Activated CD8-positive, alpha-beta T cell treated with anti-CD3 and anti-CD28 coated beads, Interleukin-2, amount 10 ng/mL, durations not matched to agents 7 days and 5 days (primary cell): ENCODE measurements around the gene DOK7. TPM values are rescaled to one million over a fixed set of nuclear protein-coding genes. Genes with fewer than 3 reads are reported as not detected.
"Not testable (repeated sequence)": the region's sequence is repeated elsewhere in the genome, so short reads cannot be mapped to it uniquely, and the experiment has no call there.

Experiments
- ATAC-seq: fragments of 150-1000 bp; cut with Tn5 transposase; one replicate; pipeline ENCODE4 v1.10.0; 2021; ENCODE audit warnings: moderate library complexity
- CTCF ChIA-PET: fragments of 350-600 bp; sonication (Branson Sonifier 250); formaldehyde crosslinking; loops from one replicate; lab custom pipeline; 2021; ENCODE audit warnings: antibody characterized with exemption; lab: Charles Lee
- POLR2A ChIA-PET: fragments of 350-600 bp; sonication (Branson Sonifier 250); formaldehyde crosslinking; loops from one replicate; lab custom pipeline; 2021; ENCODE audit warnings: antibody characterized with exemption; lab: Charles Lee
- DNase-seq: peaks from one replicate; pipeline ENCODE4 v3.0.0-alpha.2; 2020
- H3K27ac Mint-ChIP-seq: one replicate; pipeline ENCODE4 v1.8.0; 2021; ENCODE audit warnings: mild to moderate bottlenecking, mixed read lengths
- H3K27me3 Mint-ChIP-seq: one replicate; pipeline ENCODE4 v1.8.0; 2021; ENCODE audit warnings: low read depth, mixed read lengths
- H3K36me3 Mint-ChIP-seq: one replicate; pipeline ENCODE4 v1.8.0; 2021; ENCODE audit warnings: low read depth, mixed read lengths
- H3K4me1 Mint-ChIP-seq: one replicate; pipeline ENCODE4 v1.8.0; 2021; ENCODE audit warnings: low read depth, mixed read lengths
- H3K4me3 Mint-ChIP-seq: one replicate; pipeline ENCODE4 v1.8.0; 2021; ENCODE audit warnings: mild to moderate bottlenecking, mixed read lengths
- H3K9me3 Mint-ChIP-seq: one replicate; pipeline ENCODE4 v1.8.0; 2022; ENCODE audit warnings: mixed read lengths; ENCODE audit not compliant: insufficient read depth
- total RNA-seq, 2 experiments: library from RNA; stranded (reverse); gene quantifications; one replicate each; pipeline ENCODE4 v1.2.3, GENCODE V29; 2021

DOK7 gene
- total RNA-seq, 2 experiments from 2014 or later: not detected

DNA sequence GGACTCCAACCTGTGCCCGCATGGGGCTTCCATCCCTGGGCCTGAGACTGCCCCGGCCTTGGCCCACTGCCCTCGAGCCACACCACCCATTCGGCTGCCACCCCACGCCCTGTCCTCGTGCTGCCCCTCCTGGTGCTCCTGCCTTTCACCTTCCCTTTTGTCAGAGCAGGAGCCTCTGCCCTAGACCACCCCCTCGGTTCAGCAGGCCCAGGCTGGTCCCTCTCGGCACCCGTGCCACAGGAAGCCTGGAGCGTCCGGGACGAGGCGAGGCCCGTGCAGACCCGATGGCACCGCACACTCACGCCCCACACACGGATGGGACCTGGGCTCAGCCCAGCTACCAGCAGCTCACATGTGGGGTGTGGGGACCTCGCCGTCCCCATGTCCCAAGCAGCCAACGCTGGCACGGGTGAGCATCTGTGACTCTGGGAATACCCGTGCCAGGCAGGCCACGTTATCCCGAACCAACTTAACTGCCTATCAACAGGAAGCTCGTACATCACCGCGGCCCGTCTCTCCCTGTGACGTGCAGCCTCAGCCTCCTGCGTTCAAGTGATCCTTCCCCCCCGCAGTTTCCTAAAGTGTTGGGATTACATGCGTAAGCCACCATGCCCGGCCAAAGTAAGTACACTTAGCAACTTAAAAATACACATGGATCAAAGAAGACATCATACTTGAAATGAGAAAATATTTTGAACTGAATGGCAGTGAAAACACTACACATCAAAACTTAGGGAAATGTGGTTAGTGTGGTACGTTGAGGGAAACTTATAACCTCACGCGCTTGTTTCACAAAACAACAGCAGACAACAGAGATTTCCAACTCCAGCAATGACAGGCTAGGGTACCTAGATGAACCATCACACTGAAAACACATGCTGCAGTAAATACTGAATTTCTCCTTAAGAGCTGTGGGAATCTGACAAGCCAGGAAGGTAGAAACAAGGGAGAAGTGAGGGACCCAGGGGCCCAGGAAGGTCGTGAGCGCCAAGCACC, 40.1 kb downstream of the DOK7 start:
- H3K4me1 Mint-ChIP-seq: peaks cover 8% of the 10 kb centered on the region
- H3K27me3 Mint-ChIP-seq: no peaks in the 10 kb centered on the region
- H3K4me3 Mint-ChIP-seq: no peak overlapping the region
- peaks cover 12% of the 10 kb centered on the region for H3K36me3 Mint-ChIP-seq
- CTCF ChIA-PET: no interaction called here
- H3K27ac Mint-ChIP-seq: peak overlapping the region; percentile 22
- ATAC-seq (no peak), DNase-seq (no peak)
- POLR2A ChIA-PET: no interaction called here
- no peaks in the 10 kb centered on the region for H3K9me3 Mint-ChIP-seq

DNA sequence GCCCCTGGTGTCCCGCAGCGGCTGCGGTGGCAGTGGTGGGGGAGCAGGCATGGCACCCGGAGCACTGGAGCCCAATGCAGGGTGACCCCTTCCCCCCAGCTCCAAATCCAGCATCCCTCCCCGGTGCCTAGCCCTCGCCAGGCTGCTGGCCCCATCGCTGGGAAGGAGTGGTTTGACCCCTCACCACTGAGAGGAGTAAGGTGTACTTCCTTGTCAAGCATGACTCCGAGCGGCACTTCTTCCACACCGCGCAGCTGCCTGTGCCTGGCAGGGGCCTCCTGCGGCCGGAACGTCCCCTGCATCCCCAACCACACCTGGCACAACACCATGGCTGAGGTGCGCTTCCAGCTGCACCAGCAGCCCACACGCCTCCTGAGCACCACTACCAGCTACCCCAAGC, 42.1 kb downstream of the DOK7 start:
- ChIA-PET POLR2A (no interaction called here), CTCF (no interaction called here)
- no peak overlapping the region for H3K4me3 Mint-ChIP-seq
- H3K4me1 Mint-ChIP-seq: peaks cover 8% of the 10 kb centered on the region
- no peak for ATAC-seq
- H3K27me3 Mint-ChIP-seq: no peaks in the 10 kb centered on the region
- H3K36me3 Mint-ChIP-seq: peaks cover 23% of the 10 kb centered on the region
- DNase-seq: no peak
- H3K27ac Mint-ChIP-seq: no peak overlapping the region
- H3K9me3 Mint-ChIP-seq: no peaks in the 10 kb centered on the region

DNA sequence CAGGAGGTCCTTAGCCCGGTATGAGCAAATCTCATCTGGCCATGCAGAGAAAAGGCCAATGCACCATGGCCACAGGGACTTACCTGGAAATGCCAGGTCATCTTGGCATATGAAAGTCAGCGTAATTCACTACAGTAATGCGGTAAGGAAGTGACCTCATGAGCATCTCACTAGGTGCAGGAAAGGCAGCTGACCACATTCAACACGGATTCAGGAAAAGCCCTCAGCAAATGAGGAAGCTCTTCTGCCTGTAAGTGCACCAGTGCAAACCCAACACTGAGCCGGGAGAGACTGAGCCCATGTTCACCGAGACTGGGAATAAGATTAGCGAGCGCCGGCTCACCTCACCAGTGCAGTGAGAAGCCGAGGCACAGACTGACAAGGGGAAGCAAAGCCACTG, 45.4 kb downstream of the DOK7 start:
- H3K4me1 Mint-ChIP-seq: peaks cover 2% of the 10 kb centered on the region
- H3K27me3 Mint-ChIP-seq: no peaks in the 10 kb centered on the region
- POLR2A ChIA-PET: no interaction called here
- ATAC-seq (no peak), DNase-seq (no peak)
- no peak overlapping the region for H3K4me3 Mint-ChIP-seq
- H3K27ac Mint-ChIP-seq: no peak overlapping the region
- H3K9me3 Mint-ChIP-seq: no peaks in the 10 kb centered on the region
- CTCF ChIA-PET: no interaction called here
- H3K36me3 Mint-ChIP-seq: peaks cover 47% of the 10 kb centered on the region

DNA sequence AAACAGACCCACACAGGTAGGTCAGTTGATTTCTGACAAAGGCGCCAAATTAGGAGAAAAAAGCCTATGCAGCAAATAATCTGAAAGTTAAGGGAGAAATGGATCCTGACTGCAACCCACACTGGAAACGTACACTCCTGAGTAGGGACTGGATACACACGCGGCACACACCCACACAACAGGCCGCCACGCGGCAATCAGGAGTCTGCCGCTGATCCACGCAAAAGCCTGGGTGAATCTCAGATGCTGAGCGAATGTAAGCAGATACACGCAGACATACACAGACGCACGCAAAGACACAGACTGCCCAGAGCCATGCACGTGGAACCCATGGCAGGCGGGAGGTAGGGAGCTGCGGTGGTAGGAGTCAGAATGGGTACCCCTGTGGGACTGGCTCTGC, 47.4 kb downstream of the DOK7 start:
- no peak for DNase-seq
- POLR2A ChIA-PET: no interaction called here

DNA sequence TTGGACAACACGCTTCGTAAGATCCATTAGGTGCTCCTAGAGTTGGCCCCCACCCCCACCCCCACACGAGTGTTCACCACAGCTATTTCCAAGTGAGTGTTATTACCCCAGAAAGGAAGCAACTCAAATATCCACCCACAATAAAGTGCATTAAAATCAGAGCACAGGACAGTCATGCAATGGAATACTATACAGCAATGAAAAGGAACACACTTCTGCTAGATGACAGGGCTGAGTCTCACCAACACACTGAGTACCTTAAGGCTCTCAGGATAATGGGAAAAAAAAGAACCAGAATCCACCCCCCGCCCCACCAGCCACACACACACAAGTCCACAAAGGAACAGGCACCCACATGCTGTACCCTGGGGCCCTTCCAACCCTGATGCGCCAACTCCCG, 48.1 kb downstream of the DOK7 start:
- no peak overlapping the region for H3K27ac Mint-ChIP-seq
- H3K4me1 Mint-ChIP-seq: no peaks in the 10 kb centered on the region
- H3K4me3 Mint-ChIP-seq: no peak overlapping the region
- ATAC-seq (no peak), DNase-seq (no peak)
- no peaks in the 10 kb centered on the region for H3K27me3 Mint-ChIP-seq
- no peaks in the 10 kb centered on the region for H3K9me3 Mint-ChIP-seq
- ChIA-PET CTCF (no interaction called here), POLR2A (no interaction called here)
- peaks cover 60% of the 10 kb centered on the region for H3K36me3 Mint-ChIP-seq

More for the DNA sequence above, 47.4 kb downstream of the DOK7 start:
- no peak overlapping the region for H3K4me3 Mint-ChIP-seq
- peaks cover 56% of the 10 kb centered on the region for H3K36me3 Mint-ChIP-seq
- H3K27ac Mint-ChIP-seq: no peak overlapping the region
- no peaks in the 10 kb centered on the region for H3K27me3 Mint-ChIP-seq
- ATAC-seq: no peak
- H3K9me3 Mint-ChIP-seq: no peaks in the 10 kb centered on the region
- no peaks in the 10 kb centered on the region for H3K4me1 Mint-ChIP-seq
- CTCF ChIA-PET: no interaction called here

DNA sequence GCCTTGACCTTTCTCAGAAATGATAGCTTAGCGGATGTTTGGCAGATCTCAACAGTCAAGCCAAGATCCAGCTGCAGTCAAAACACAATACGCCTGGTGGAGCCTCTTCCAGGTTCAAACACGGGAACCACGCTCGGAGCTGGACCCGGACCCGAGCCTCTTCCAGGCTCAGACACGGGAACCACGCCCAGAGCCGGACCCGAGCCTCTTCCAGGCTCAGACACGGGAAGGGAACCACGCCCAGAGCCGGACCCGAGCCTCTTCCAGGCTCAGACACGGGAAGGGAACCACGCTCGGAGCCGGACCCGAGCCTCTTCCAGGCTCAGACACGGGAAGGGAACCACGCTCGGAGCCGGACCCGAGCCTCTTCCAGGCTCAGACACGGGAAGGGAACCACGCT, 48.5 kb downstream of the DOK7 start:
- H3K4me3 Mint-ChIP-seq, H3K9me3 Mint-ChIP-seq, H3K27ac Mint-ChIP-seq, CTCF ChIA-PET, POLR2A ChIA-PET, H3K4me1 Mint-ChIP-seq, DNase-seq, H3K27me3 Mint-ChIP-seq, ATAC-seq: not testable (repeated sequence)
- H3K36me3 Mint-ChIP-seq: peaks cover 63% of the 10 kb centered on the region

DNA sequence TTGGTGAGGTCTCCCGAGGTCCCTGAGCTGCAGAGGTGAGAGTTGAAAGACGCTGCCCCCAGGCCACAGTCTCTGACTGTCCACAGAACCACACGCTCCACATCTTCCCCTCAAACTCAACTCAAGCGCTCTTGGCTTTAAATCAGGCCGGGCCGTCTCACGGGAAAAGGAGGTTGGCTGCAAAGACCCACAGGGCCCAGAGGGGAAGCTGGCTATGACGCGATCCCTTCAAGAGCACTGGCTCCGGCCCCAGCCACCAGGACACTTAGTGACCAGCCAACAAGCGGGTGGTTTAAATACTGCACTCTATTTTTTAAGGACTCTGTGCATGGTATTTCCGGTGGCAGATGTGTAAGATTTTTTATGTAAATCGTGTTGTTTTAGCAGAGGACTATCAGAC, 49.2 kb downstream of the DOK7 start:
- Mint-ChIP-seq H3K27ac (no peak overlapping the region), H3K4me1 (no peaks in the 10 kb centered on the region), H3K27me3 (no peaks in the 10 kb centered on the region), H3K36me3 (peaks cover 66% of the 10 kb centered on the region), H3K4me3 (no peak overlapping the region), H3K9me3 (no peaks in the 10 kb centered on the region)
- ATAC-seq (no peak), DNase-seq (no peak)
- ChIA-PET POLR2A (no interaction called here), CTCF (no interaction called here)

DNA sequence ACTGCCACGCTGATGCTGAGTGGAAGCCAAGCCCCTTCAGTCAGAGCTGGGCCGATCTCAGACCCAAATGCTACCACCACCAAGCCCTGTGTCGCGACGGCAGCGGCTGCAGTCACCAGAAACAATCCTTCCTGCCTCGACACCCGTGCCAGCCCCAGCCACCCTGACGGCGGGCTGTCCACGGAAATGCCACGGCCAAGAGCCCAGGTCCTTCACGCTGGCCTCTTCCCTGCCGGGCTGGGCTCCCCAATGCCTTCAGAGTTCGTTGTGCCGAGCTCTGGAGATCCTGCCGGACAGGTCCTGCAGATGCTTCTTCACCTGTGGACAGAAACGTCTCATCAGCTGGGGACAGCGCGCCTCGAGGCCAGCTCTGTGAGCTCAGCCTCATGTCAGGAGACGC, 49.6 kb downstream of the DOK7 start:
- POLR2A ChIA-PET: no interaction called here
- Mint-ChIP-seq H3K36me3 (peaks cover 64% of the 10 kb centered on the region), H3K9me3 (no peaks in the 10 kb centered on the region), H3K27ac (no peak overlapping the region), H3K4me1 (no peaks in the 10 kb centered on the region), H3K27me3 (no peaks in the 10 kb centered on the region), H3K4me3 (no peak overlapping the region)
- no peak for DNase-seq
- no peak for ATAC-seq
- CTCF ChIA-PET: no interaction called here

DNA sequence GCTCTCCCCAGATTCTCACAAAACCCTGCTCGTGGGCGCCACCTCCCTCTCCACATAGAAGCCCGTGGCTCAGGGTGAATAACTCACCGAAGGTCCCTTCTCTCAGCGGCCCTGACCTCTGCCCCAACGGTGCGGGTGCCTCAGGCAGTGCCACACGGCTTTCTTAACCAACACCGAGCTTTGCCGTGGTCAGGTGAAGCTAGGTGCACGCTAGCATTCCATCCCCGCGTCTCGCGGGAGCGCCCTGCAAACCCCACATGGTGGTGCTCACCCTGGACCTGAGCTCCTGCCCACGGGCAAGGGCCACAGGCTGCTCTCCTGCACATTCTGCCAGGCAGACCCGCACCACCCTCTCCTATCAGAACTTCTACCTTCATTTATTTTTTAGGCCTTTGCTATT, 50.7 kb downstream of the DOK7 start:
- peaks cover 56% of the 10 kb centered on the region for H3K36me3 Mint-ChIP-seq

DNA sequence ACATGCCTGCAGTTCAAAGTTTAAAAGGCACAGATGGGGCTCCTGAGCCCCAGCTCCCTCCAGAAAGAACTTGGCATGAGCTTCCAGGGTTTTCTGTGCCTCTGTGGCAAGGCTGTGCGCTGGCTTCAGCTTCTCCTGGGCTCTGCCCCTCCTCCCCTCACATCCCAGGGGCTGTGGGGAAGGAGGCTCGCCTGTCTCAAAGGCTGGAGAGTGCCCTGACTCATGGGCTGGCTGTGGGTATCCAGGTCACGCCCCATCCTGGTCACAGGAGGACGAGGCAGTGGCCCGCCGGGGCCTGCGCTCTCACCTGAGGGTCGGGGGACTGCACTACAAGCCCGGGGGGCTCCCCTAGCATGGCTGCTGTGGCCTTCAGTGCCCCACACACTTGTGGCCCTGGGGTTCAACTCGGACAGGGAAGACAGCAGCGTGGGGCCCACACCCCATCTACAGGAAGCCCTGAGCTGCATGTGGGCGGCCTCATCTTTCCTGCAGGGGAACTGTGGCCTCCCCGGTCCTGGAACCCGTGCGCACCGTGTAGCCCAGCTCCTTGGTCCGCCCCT, 51.2 kb downstream of the DOK7 start:
- ChIA-PET POLR2A (no interaction called here), CTCF (interaction anchor here (0.7 to 1.3 kb wide), 2 partner anchors 168 to 366 kb away, joined by 3 read pairs; no protein-coding TSS in a partner anchor)
- no peak for ATAC-seq
- no peak for DNase-seq
- H3K27ac Mint-ChIP-seq: no peak overlapping the region
- peaks cover 55% of the 10 kb centered on the region for H3K36me3 Mint-ChIP-seq
- H3K27me3 Mint-ChIP-seq: no peaks in the 10 kb centered on the region
- no peak overlapping the region for H3K4me3 Mint-ChIP-seq
- H3K9me3 Mint-ChIP-seq: no peaks in the 10 kb centered on the region
- no peaks in the 10 kb centered on the region for H3K4me1 Mint-ChIP-seq

More for the DNA sequence above, 50.7 kb downstream of the DOK7 start:
- Mint-ChIP-seq H3K27me3 (no peaks in the 10 kb centered on the region), H3K4me3 (no peak overlapping the region), H3K27ac (no peak overlapping the region), H3K9me3 (no peaks in the 10 kb centered on the region), H3K4me1 (no peaks in the 10 kb centered on the region)
- DNase-seq: no peak
- POLR2A ChIA-PET: no interaction called here
- CTCF ChIA-PET: interaction anchor here (0.7 kb wide), 1 partner anchor 367 kb away, joined by 3 read pairs; no protein-coding TSS in a partner anchor
- ATAC-seq: no peak

DNA sequence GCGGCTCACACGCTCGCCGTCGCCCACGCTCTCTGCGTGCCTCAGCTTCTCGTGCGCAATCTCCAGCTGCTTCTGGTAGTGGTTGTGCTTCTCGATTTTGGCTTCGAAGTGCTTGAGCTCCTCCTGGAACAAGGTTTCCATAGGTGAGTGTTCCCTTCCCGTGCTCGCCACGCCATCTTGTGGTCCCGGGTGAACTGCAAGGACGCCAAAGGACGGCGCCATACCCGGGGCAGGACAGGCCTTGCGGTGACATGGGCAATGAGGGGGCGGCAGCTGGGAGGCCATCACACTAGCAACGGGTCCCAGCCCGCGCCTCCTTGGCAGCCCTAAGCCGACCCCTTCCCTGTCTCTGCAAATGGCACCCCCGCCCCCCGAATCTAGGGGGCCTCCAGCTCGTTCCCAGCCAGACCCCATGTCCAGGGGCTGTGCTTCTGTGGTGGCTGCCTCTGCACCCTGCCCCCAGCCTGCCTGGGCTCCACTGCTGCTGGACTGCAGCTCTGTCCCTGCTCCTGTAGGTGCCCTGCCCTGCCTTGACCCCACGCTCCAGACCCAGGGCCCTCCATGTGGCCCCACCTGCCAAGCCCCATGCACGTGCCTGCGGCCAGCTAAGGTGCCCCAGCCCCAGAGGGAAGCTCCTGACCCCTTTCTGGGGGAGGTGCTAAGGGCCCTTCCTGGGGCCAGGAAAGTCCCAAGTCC, 51.8 kb downstream of the DOK7 start:
- ChIA-PET CTCF (interaction anchor here (1.3 to 1.7 kb wide), 2 partner anchors 34 to 169 kb away, joined by 3 to 6 read pairs; no protein-coding TSS in a partner anchor), POLR2A (no interaction called here)
- Mint-ChIP-seq H3K27me3 (no peaks in the 10 kb centered on the region), H3K36me3 (peaks cover 57% of the 10 kb centered on the region), H3K4me3 (no peak overlapping the region), H3K4me1 (no peaks in the 10 kb centered on the region), H3K27ac (no peak overlapping the region), H3K9me3 (no peaks in the 10 kb centered on the region)
- DNase-seq: no peak
- no peak for ATAC-seq

DNA sequence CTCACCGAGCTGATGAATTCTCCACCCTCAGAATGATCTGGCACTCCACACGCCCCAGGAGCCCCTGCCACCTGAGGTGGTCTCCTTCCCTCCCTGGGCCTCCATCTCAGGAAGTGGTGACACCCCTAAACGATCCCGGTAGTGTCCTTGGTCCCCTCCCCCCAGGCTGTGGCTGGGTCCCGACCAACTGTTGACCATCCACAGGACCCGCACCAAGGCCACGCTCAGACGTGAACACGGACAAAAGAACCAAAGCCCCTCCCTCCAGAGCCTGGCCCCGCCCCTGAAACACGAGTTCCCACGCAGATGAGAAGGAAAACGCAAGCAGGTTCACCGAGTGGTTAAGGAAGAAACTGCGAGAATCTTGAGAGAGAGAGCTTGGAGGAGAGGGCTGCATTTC, 52.5 kb downstream of the DOK7 start:
- ATAC-seq: no peak
- POLR2A ChIA-PET: no interaction called here
- no peak overlapping the region for H3K27ac Mint-ChIP-seq
- H3K9me3 Mint-ChIP-seq: no peaks in the 10 kb centered on the region
- H3K4me1 Mint-ChIP-seq: no peaks in the 10 kb centered on the region
- H3K36me3 Mint-ChIP-seq: peaks cover 54% of the 10 kb centered on the region
- CTCF ChIA-PET: interaction anchor here (1.7 kb wide), 1 partner anchor 35 kb away, joined by 6 read pairs; no protein-coding TSS in a partner anchor
- H3K27me3 Mint-ChIP-seq: no peaks in the 10 kb centered on the region
- no peak overlapping the region for H3K4me3 Mint-ChIP-seq
- no peak for DNase-seq
